ENCODE data around the gene MRAP. TPM values are rescaled to one million over a fixed set of nuclear protein-coding genes. Genes with fewer than 3 reads are reported as not detected.

MRAP gene
- total RNA-seq, 1 experiment from 2014 or later, result not detected

DNA sequence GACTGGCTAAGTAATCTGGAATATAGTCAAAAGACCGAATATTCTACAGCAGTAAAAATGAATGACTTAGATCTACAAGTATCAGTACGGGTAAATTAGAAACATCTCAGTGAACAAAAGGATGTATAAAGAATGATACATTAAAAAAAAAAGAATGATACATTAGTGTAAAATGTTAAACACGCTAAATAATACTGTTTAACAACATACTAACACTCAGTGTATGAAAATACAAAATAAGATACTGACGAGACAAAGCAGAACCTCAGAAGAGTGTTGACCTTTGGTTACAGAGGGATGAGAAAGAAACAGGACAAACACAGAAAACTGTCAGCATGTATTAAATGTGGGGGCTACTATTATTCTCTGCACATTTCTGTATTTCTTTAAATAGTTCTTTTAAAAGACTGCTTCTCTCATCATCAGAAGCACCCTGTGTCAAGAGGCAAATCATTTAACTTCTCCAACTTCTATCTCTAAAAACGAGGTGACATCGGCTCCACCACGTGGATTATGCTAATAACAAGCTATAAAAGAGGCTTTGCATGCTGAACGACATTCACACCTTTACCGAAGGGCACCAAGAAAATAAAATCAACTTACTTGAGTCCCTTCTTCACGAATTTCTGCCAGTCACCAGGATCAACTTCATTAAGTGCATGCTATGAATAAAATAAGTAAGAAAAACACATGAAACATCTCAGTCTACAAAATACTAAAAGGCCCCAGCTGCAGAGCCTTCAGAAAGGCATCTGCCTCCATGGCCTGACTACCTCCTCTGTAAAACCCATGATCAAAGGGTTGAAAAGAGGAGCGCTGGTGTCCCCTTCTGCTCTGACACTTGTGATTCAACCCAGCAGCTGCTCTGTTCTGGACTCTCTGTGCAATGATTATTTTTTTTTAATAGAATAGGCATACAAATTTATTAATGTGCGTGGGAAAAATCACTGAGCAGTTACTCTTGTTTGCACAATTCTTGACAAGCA, 42.5 kb downstream of the MRAP start:
- BruUV-seq (replicated peaks), result no TSS peak
- intact Hi-C loops (cut with micrococcal nuclease; ENCODE audit: unreplicated experiment), result no loop called here

DNA sequence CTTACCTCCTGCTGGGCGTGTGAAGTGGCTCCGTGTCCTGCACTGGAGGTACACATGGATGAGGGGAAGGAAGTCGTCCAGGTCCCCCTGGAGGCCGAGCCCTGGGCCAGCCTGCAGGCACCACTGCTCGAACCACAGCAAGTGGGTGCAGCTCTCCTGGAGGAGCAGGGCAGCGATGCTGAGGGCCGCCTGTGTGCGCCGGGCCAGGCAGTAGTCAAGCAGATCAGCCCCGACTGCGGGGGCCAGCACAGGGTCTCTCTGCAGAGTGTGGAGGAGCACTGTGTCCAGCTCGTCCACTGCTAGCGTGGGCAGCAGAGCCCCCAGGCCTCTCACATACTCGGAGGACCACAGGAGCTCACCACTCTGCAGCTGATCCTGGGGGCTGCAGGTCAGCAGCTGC, 48.3 kb downstream of the MRAP start:
- H3K36me3 ChIP-seq (ENCODE audit: insufficient read depth, low read length, poor library complexity, severe bottlenecking), result peaks cover 96% of the 10 kb centered on the region
- no peak overlapping the region for H3K4me3 ChIP-seq (ENCODE audit: low read depth, low read length, poor library complexity, severe bottlenecking)
- intact Hi-C loops (cut with micrococcal nuclease; ENCODE audit: unreplicated experiment), result no loop called here
- H3K27me3 ChIP-seq (replicated peaks; ENCODE audit: insufficient read depth, low read depth, low read length, poor library complexity), result no peaks in the 10 kb centered on the region
- H3K27ac ChIP-seq (ENCODE audit: low read depth, low read length, poor library complexity, severe bottlenecking), result no peak overlapping the region
- BruUV-seq (replicated peaks), result no TSS peak
- H3K4me1 ChIP-seq (ENCODE audit: insufficient read depth, low read length, poor library complexity, severe bottlenecking), result no peaks in the 10 kb centered on the region
- POLR2A ChIA-PET (ENCODE audit: low non-redundant PET), result no interaction called here
- CTCF ChIA-PET, result no interaction called here
- DNase-seq (ENCODE audit: low spot score), result no peak
- no peaks in the 10 kb centered on the region for H3K9me3 ChIP-seq (ENCODE audit: low read depth, low read length, poor library complexity, severe bottlenecking)
- TF ChIP-seq, protein P1, sequence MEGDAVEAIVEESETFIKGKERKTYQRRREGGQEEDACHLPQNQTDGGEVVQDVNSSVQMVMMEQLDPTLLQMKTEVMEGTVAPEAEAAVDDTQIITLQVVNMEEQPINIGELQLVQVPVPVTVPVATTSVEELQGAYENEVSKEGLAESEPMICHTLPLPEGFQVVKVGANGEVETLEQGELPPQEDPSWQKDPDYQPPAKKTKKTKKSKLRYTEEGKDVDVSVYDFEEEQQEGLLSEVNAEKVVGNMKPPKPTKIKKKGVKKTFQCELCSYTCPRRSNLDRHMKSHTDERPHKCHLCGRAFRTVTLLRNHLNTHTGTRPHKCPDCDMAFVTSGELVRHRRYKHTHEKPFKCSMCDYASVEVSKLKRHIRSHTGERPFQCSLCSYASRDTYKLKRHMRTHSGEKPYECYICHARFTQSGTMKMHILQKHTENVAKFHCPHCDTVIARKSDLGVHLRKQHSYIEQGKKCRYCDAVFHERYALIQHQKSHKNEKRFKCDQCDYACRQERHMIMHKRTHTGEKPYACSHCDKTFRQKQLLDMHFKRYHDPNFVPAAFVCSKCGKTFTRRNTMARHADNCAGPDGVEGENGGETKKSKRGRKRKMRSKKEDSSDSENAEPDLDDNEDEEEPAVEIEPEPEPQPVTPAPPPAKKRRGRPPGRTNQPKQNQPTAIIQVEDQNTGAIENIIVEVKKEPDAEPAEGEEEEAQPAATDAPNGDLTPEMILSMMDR (conservative IDR thresholded peaks at IDR 0.05; ENCODE audit: low read depth, low read length), result no peak
- TF ChIP-seq EZH2 (IDR thresholded peaks at IDR 0.05; ENCODE audit: borderline replicate concordance, low read depth, low read length, poor library complexity, severe bottlenecking), result no peak

More for the DNA sequence above, 42.5 kb downstream of the MRAP start:
- Histone ChIP-seq H3K4me3 (ENCODE audit: low read depth, low read length, poor library complexity, severe bottlenecking) (no peak overlapping the region), H3K9me3 (ENCODE audit: low read depth, low read length, poor library complexity, severe bottlenecking) (no peaks in the 10 kb centered on the region), H3K27me3 (replicated peaks; ENCODE audit: insufficient read depth, low read depth, low read length, poor library complexity) (no peaks in the 10 kb centered on the region), H3K36me3 (ENCODE audit: insufficient read depth, low read length, poor library complexity, severe bottlenecking) (peaks cover 72% of the 10 kb centered on the region), H3K27ac (ENCODE audit: low read depth, low read length, poor library complexity, severe bottlenecking) (no peak overlapping the region), H3K4me1 (ENCODE audit: insufficient read depth, low read length, poor library complexity, severe bottlenecking) (no peaks in the 10 kb centered on the region)
- DNase-seq (ENCODE audit: low spot score), result no peak
- CTCF ChIA-PET, result no interaction called here
- POLR2A ChIA-PET (ENCODE audit: low non-redundant PET), result no interaction called here
- no peak for TF ChIP-seq EZH2 (IDR thresholded peaks at IDR 0.05; ENCODE audit: borderline replicate concordance, low read depth, low read length, poor library complexity, severe bottlenecking)
- TF ChIP-seq, protein P1 (conservative IDR thresholded peaks at IDR 0.05; ENCODE audit: low read depth, low read length), result no peak

DNA sequence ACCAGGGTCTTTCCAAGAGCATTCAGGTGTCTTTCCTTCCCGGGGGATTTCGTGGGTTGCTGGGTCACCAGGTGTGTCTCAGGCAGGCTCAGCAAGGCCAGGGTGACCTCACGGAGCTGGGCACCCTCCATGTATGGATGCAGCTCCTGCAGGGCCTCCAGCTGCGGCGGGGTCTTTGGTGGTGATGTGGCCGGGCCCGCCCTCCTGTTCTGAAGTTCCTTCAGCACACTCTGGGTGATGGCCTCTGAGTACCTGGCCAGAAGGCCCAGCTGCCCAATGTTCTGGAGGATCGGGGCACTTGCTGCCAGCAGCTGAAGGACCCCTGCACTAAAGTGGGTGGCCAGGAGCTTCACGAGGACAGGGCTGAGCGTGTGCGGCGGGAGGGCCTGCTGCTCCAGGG, 48.7 kb downstream of the MRAP start:
- no peaks in the 10 kb centered on the region for H3K4me1 ChIP-seq (ENCODE audit: insufficient read depth, low read length, poor library complexity, severe bottlenecking)
- DNase-seq (ENCODE audit: low spot score), result no peak
- POLR2A ChIA-PET (ENCODE audit: low non-redundant PET), result no interaction called here
- no peaks in the 10 kb centered on the region for H3K9me3 ChIP-seq (ENCODE audit: low read depth, low read length, poor library complexity, severe bottlenecking)
- H3K27me3 ChIP-seq (replicated peaks; ENCODE audit: insufficient read depth, low read depth, low read length, poor library complexity), result no peaks in the 10 kb centered on the region
- peaks cover 96% of the 10 kb centered on the region for H3K36me3 ChIP-seq (ENCODE audit: insufficient read depth, low read length, poor library complexity, severe bottlenecking)
- no peak overlapping the region for H3K4me3 ChIP-seq (ENCODE audit: low read depth, low read length, poor library complexity, severe bottlenecking)
- TF ChIP-seq, protein P1 (conservative IDR thresholded peaks at IDR 0.05; ENCODE audit: low read depth, low read length), result no peak
- TF ChIP-seq EZH2 (IDR thresholded peaks at IDR 0.05; ENCODE audit: borderline replicate concordance, low read depth, low read length, poor library complexity, severe bottlenecking), result no peak
- intact Hi-C loops (cut with micrococcal nuclease; ENCODE audit: unreplicated experiment), result no loop called here
- no TSS peak for BruUV-seq (replicated peaks)
- CTCF ChIA-PET, result no interaction called here
- no peak overlapping the region for H3K27ac ChIP-seq (ENCODE audit: low read depth, low read length, poor library complexity, severe bottlenecking)

All from A673 (cell line).